Activated CD4-positive, alpha-beta T cell treated with anti-CD3 and anti-CD28 coated beads for 36 hours (primary cell): ENCODE measurements around the gene NAV2. TPM values are rescaled to one million over a fixed set of nuclear protein-coding genes. Genes with fewer than 3 reads are reported as not detected.
A peak's percentile ranks its signal among the peaks of the same experiment; 100 is the strongest.

ENCODE experiments used
- ATAC-seq: fragments of 200-7000 bp; cut with Tn5 transposase; one replicate; pipeline ENCODE4 v1.10.0; 2021; ENCODE audit warnings: mild to moderate bottlenecking, moderate library complexity
- CTCF ChIA-PET: fragments of 350-600 bp; sonication (Branson Sonifier 250); formaldehyde crosslinking; loops from one replicate; lab custom pipeline; 2021; ENCODE audit warnings: antibody characterized with exemption; lab: Charles Lee
- POLR2A ChIA-PET: fragments of 350-600 bp; sonication (Branson Sonifier 250); formaldehyde crosslinking; loops from one replicate; lab custom pipeline; 2021; ENCODE audit warnings: antibody characterized with exemption, inconsistent platforms; lab: Charles Lee
- DNase-seq: peaks from one replicate; pipeline ENCODE4 v3.0.0-alpha.2; 2020
- H3K27ac Mint-ChIP-seq: one replicate; pipeline ENCODE4 v1.8.0; 2021; ENCODE audit warnings: mixed read lengths
- H3K27me3 Mint-ChIP-seq: one replicate; pipeline ENCODE4 v1.8.0; 2021; ENCODE audit warnings: mixed read lengths
- H3K36me3 Mint-ChIP-seq: one replicate; pipeline ENCODE4 v1.8.0; 2021; ENCODE audit warnings: low read depth, mixed read lengths
- H3K4me1 Mint-ChIP-seq: one replicate; pipeline ENCODE4 v1.8.0; 2021; ENCODE audit warnings: mixed read lengths
- H3K4me3 Mint-ChIP-seq: one replicate; pipeline ENCODE4 v1.8.0; 2021; ENCODE audit warnings: mild to moderate bottlenecking, moderate library complexity, mixed read lengths
- H3K9me3 Mint-ChIP-seq: one replicate; pipeline ENCODE4 v1.8.0; 2021; ENCODE audit warnings: low read depth, mixed read lengths
- intact Hi-C, 2 experiments: fragments of 100-400 bp; cut with DNase I in 1 of 2; cut with micrococcal nuclease in 1 of 2; formaldehyde crosslinking; loops; one replicate each; pipeline versions ENCODE4 v1.14.2 to v1.15.1; 2022 to 2024; cut with DNase I, micrococcal nuclease
- total RNA-seq, 2 experiments: library from RNA; stranded (reverse); gene quantifications; one replicate each; pipeline ENCODE4 v1.2.3, GENCODE V29; 2021

The NAV2 gene
- total RNA-seq, 2 experiments from 2014 or later = 0.54 to 0.55 TPM

- intact Hi-C loops = no loop called here
- Mint-ChIP-seq H3K27ac (no peak overlapping the region), H3K36me3 (no peaks in the 10 kb centered on the region), H3K27me3 (peaks cover 12% of the 10 kb centered on the region), H3K9me3 (no peaks in the 10 kb centered on the region), H3K4me1 (peaks cover 7% of the 10 kb centered on the region), H3K4me3 (no peak overlapping the region)
- CTCF ChIA-PET = interaction anchor here (1.2 kb wide), 1 partner anchor 91 kb away, joined by 3 read pairs; no protein-coding TSS in a partner anchor
- DNase-seq (no peak), ATAC-seq (peak; percentile 43)
- POLR2A ChIA-PET = no interaction called here
Measured at GRCh38 chr11:20042045-20042639, 329.5 kb downstream of the NAV2 start.

- ATAC-seq (no peak), DNase-seq (no peak)
- ChIA-PET CTCF (no interaction called here), POLR2A (no interaction called here)
- Mint-ChIP-seq H3K36me3 (no peaks in the 10 kb centered on the region), H3K27ac (no peak overlapping the region), H3K9me3 (no peaks in the 10 kb centered on the region), H3K27me3 (peaks cover 10% of the 10 kb centered on the region), H3K4me3 (no peak overlapping the region), H3K4me1 (peaks cover 1% of the 10 kb centered on the region)
- intact Hi-C loops = no loop called here
Measured at GRCh38 chr11:20042811-20043341, 330.2 kb downstream of the NAV2 start.

GRCh38 chr11:20043992-20044391 is 331.4 kb downstream of the NAV2 start:
- CTCF ChIA-PET = interaction anchor here (0.7 kb wide), 1 partner anchor 11 kb away, joined by 3 read pairs; no protein-coding TSS in a partner anchor
- Mint-ChIP-seq H3K27me3 (peaks cover 10% of the 10 kb centered on the region), H3K9me3 (no peaks in the 10 kb centered on the region), H3K27ac (no peak overlapping the region), H3K36me3 (no peaks in the 10 kb centered on the region), H3K4me1 (no peaks in the 10 kb centered on the region), H3K4me3 (no peak overlapping the region)
- POLR2A ChIA-PET = interaction anchor here (0.6 kb wide), 1 partner anchor 62 kb away, joined by 3 read pairs; no protein-coding TSS in a partner anchor
- ATAC-seq = no peak
- no peak for DNase-seq
- intact Hi-C loops = no loop called here

GRCh38 chr11:20045098-20045688 is 332.6 kb downstream of the NAV2 start:
- Mint-ChIP-seq H3K27ac (no peak overlapping the region), H3K27me3 (peaks cover 8% of the 10 kb centered on the region), H3K4me3 (no peak overlapping the region), H3K4me1 (no peaks in the 10 kb centered on the region), H3K9me3 (no peaks in the 10 kb centered on the region), H3K36me3 (no peaks in the 10 kb centered on the region)
- ChIA-PET CTCF (interaction anchor here (0.6 kb wide), 2 partner anchors 286 to 1897 kb away, joined by 3 read pairs; no protein-coding TSS in a partner anchor), POLR2A (no interaction called here)
- intact Hi-C loops = no loop called here
- no peak for ATAC-seq
- no peak for DNase-seq

GRCh38 chr11:20046416-20046815 is 333.8 kb downstream of the NAV2 start:
- no peaks in the 10 kb centered on the region for H3K36me3 Mint-ChIP-seq
- H3K4me1 Mint-ChIP-seq = no peaks in the 10 kb centered on the region
- no peak for ATAC-seq
- peaks cover 5% of the 10 kb centered on the region for H3K27me3 Mint-ChIP-seq
- no peak overlapping the region for H3K4me3 Mint-ChIP-seq
- intact Hi-C loops = no loop called here
- CTCF ChIA-PET = no interaction called here
- POLR2A ChIA-PET = interaction anchor here (0.7 kb wide), 1 partner anchor 280 kb away, joined by 3 read pairs; no protein-coding TSS in a partner anchor
- DNase-seq = no peak
- H3K27ac Mint-ChIP-seq = no peak overlapping the region
- H3K9me3 Mint-ChIP-seq = no peaks in the 10 kb centered on the region

- ChIA-PET CTCF (no interaction called here), POLR2A (no interaction called here)
- DNase-seq = no peak
- Mint-ChIP-seq H3K27me3 (peaks cover 5% of the 10 kb centered on the region), H3K4me3 (no peak overlapping the region), H3K36me3 (no peaks in the 10 kb centered on the region), H3K27ac (no peak overlapping the region), H3K4me1 (no peaks in the 10 kb centered on the region), H3K9me3 (no peaks in the 10 kb centered on the region)
- ATAC-seq = no peak
- intact Hi-C loops = no loop called here
Measured at GRCh38 chr11:20047006-20047768, 334.6 kb downstream of the NAV2 start.

DNA sequence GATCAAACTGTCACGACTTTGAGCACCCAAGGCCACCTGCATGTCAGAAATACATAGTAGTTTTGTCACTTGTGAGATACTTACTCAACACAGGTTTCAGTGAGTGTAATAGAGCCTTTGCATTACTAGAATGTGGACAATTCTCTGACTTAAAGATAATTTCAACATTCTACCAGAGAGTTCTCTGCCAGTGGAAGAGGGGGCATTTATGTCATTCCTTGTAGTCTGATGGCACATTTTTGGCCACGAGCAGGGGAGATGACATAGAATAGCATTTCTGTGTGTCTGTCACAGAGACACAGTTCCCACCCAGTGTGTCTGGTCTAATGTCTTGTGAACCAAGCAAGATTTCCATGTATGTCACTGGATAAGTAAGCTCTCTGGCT is 335.1 kb downstream of the NAV2 start:
- Mint-ChIP-seq H3K9me3 (no peaks in the 10 kb centered on the region), H3K4me3 (no peak overlapping the region), H3K36me3 (no peaks in the 10 kb centered on the region), H3K27ac (no peak overlapping the region), H3K27me3 (peaks cover 2% of the 10 kb centered on the region), H3K4me1 (no peaks in the 10 kb centered on the region)
- ATAC-seq (no peak), DNase-seq (no peak)
- intact Hi-C loops = no loop called here
- ChIA-PET POLR2A (no interaction called here), CTCF (no interaction called here)

- ATAC-seq = no peak
- Mint-ChIP-seq H3K36me3 (no peaks in the 10 kb centered on the region), H3K27ac (no peak overlapping the region), H3K9me3 (no peaks in the 10 kb centered on the region), H3K4me1 (no peaks in the 10 kb centered on the region), H3K4me3 (no peak overlapping the region), H3K27me3 (peaks cover 2% of the 10 kb centered on the region)
- ChIA-PET CTCF (no interaction called here), POLR2A (no interaction called here)
- intact Hi-C loops = no loop called here
- no peak for DNase-seq
Measured at GRCh38 chr11:20048246-20048645, 335.6 kb downstream of the NAV2 start.

GRCh38 chr11:20048707-20049106 is 336.1 kb downstream of the NAV2 start:
- POLR2A ChIA-PET = no interaction called here

GRCh38 chr11:20049231-20049630 is 336.6 kb downstream of the NAV2 start:
- intact Hi-C loops = no loop called here
- ATAC-seq (no peak), DNase-seq (no peak)
- Mint-ChIP-seq H3K27ac (no peak overlapping the region), H3K36me3 (no peaks in the 10 kb centered on the region), H3K4me3 (no peak overlapping the region), H3K27me3 (no peaks in the 10 kb centered on the region), H3K4me1 (no peaks in the 10 kb centered on the region), H3K9me3 (no peaks in the 10 kb centered on the region)
- ChIA-PET CTCF (no interaction called here), POLR2A (no interaction called here)

More at GRCh38 chr11:20048707-20049106, 336.1 kb downstream of the NAV2 start:
- no peaks in the 10 kb centered on the region for H3K9me3 Mint-ChIP-seq
- intact Hi-C loops = no loop called here
- H3K36me3 Mint-ChIP-seq = no peaks in the 10 kb centered on the region
- no peaks in the 10 kb centered on the region for H3K27me3 Mint-ChIP-seq
- H3K4me3 Mint-ChIP-seq = no peak overlapping the region
- H3K4me1 Mint-ChIP-seq = no peaks in the 10 kb centered on the region
- ATAC-seq (no peak), DNase-seq (no peak)
- H3K27ac Mint-ChIP-seq = no peak overlapping the region
- CTCF ChIA-PET = no interaction called here

DNA sequence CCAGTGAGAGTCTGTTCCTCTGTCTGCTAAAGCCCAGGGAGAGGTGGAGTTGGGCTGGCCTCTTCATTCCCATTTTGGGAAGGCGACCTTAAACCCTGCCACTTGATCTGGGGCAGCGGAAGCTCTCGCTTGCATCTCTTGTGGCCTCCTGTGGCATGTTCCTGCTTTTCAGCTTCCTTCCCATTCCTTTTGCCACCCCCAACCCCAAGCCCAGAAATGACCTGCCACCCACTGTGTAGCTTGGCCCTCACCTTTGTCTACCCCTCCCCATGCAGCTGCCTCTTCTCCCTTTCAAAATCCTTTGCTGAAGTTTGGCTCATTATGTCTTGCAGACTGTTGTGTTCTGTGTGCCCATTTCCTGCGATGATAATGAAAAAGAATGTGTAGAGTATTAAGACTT is 337.4 kb downstream of the NAV2 start:
- Mint-ChIP-seq H3K4me3 (no peak overlapping the region), H3K36me3 (no peaks in the 10 kb centered on the region), H3K27ac (no peak overlapping the region), H3K4me1 (no peaks in the 10 kb centered on the region), H3K9me3 (no peaks in the 10 kb centered on the region), H3K27me3 (no peaks in the 10 kb centered on the region)
- CTCF ChIA-PET = no interaction called here
- ATAC-seq (no peak), DNase-seq (no peak)
- POLR2A ChIA-PET = no interaction called here
- intact Hi-C loops = loop anchor here in 1 of 2 experiments (10.0 kb wide), 1 partner anchor 65 kb away; no protein-coding TSS in a partner anchor
